A673 (cell line): Measurements from ENCODE around the gene LAMA5.

Experiments
- CTCF ChIP-seq: fragments of 300-800, 200-600 bp; sonication (generic); conservative IDR thresholded peaks from 2 replicates; pipeline ENCODE4 v1.5.1; 2017; ENCODE audit warnings: low read depth, mild to moderate bottlenecking, antibody characterized with exemption, low read length, moderate library complexity, mixed read lengths
- EZH2 ChIP-seq: fragments of 200-600 bp; sonication (generic); IDR thresholded peaks from 2 replicates; pipeline ENCODE4 v1.6.1; 2017; ENCODE audit warnings: borderline replicate concordance, low read depth, mild to moderate bottlenecking, mixed read lengths, antibody characterized with exemption, low read length; ENCODE audit not compliant: poor library complexity, severe bottlenecking

DNA sequence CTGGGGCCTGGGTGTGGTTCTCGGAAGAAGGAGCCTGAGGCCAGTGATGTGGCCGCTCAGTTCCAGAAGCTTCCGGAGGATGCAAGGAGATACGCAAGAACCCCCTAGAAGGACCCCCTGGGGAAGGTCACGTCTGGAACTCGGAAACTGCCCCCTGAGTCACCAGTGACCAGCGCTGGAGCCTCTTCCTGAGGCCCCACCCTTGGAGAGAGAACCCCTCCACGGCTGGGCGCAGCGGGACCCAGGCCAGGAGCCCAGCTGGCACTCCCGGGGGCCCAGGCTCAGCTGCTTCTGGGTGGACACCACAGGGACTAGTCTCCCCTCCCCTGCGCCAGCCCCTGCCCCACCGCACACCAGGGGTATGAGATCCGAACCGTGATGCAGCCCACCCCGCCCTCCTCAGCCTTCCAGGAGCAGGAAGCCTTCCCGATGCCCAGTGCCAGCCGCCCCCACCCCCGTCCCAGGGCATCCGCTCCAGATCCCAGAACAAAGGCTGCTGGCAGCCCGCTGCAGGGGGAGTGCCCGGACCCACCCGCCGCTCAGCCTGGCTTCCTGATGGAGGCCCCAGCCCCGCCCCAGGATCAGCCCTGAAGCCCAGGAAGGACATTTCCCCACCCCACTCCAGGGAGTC is 7.5 kb downstream of the LAMA5 start:
- no peak for TF ChIP-seq CTCF
- TF ChIP-seq EZH2, result no peak
